HCT116 (cell line): ENCODE measurements around the gene TMEM126B. TPM values are rescaled to one million over a fixed set of nuclear protein-coding genes. Genes with fewer than 3 reads are reported as not detected.

Experiments used
- ATAC-seq: fragments of 200-7000 bp; cut with Tn5 transposase; 2 replicates; pipeline ENCODE4 v1.9.1; 2020; ENCODE audit warnings: mild to moderate bottlenecking, moderate library complexity
- BruUV-seq: library from RNA; stranded (reverse); fragments of 400-500 nt; replicated peaks from 2 replicates; lab custom pipeline; 2021; lab: Mats Ljungman, UMichigan
- CTCF ChIA-PET: fragments of 300-600 bp; sonication (Branson Sonifier 250); formaldehyde crosslinking; loops from one replicate; lab custom pipeline; 2021; ENCODE audit warnings: antibody characterized with exemption; lab: Charles Lee
- POLR2A ChIA-PET: fragments of 300-600, 350-600 bp; sonication (Branson Sonifier 250); formaldehyde crosslinking; loops from one replicate; lab custom pipeline; 2021; ENCODE audit warnings: antibody characterized with exemption; lab: Charles Lee
- RAD21 ChIA-PET, 2 experiments: fragments of 300-600 bp; sonication (Branson Sonifier 250); formaldehyde crosslinking; loops; one replicate each; lab custom pipeline; 2023; ENCODE audit warnings: low total read pairs in 2 of 2; ENCODE audit not compliant: uncharacterized antibody in 2 of 2, unreplicated experiment in 2 of 2, low non-redundant PET in 1 of 2; lab: Charles Lee
- DNase-seq: peaks from one replicate; pipeline ENCODE4 v3.0.0-alpha.2; 2010; ENCODE audit warnings: low read depth, low spot score
- H2AFZ ChIP-seq: fragments of 200-600 bp; shearing (Covaris generic), sonication (generic); 2 replicates; pipeline ENCODE4 v1.6.1; 2017; ENCODE audit warnings: low read depth, mixed run types, mixed read lengths, antibody characterized with exemption, low read length; ENCODE audit not compliant: poor library complexity, severe bottlenecking
- H3K27ac ChIP-seq: 2 replicates; pipeline ENCODE4 v1.5.1; 2012; ENCODE audit warnings: low read depth, low read length
- H3K27me3 ChIP-seq: fragments of 200-600 bp; sonication (generic); 2 replicates; pipeline ENCODE4 v1.6.1; 2016; ENCODE audit warnings: mixed run types, low read length, mixed read lengths; ENCODE audit not compliant: insufficient read depth
- H3K36me3 ChIP-seq, 2 experiments: fragments of 200-500 bp in 1 of 2; fragments of 200-600 bp in 1 of 2; sonication (Bioruptor generic) in 1 of 2; sonication (generic) in 1 of 2; 2 replicates each; pipeline versions ENCODE4 v1.5.1 to v1.6.1; 2014 to 2016; ENCODE audit warnings: low read length in 2 of 2, inconsistent platforms in 1 of 2, mixed read lengths in 1 of 2, mixed run types in 1 of 2; ENCODE audit not compliant: insufficient read depth in 2 of 2, control insufficient read depth in 1 of 2
- H3K4me1 ChIP-seq, 2 experiments: fragments of 200-600 bp in 1 of 2; sonication (generic) in 1 of 2; 2 replicates each; pipeline versions ENCODE4 v1.5.1 to v1.6.1; 2012 to 2017; ENCODE audit warnings: low read length in 2 of 2, inconsistent platforms in 1 of 2, mild to moderate bottlenecking in 1 of 2, mixed read lengths in 1 of 2, mixed run types in 1 of 2, moderate library complexity in 1 of 2; ENCODE audit not compliant: insufficient read depth in 2 of 2, control insufficient read depth in 1 of 2
- H3K4me2 ChIP-seq: fragments of 200-600 bp; sonication (generic); 2 replicates; pipeline ENCODE4 v1.6.1; 2017; ENCODE audit warnings: mixed run types, low read length, mixed read lengths
- H3K4me3 ChIP-seq, 2 experiments: fragments of 200-600 bp in 1 of 2; sonication (generic) in 1 of 2; replicated peaks in 1 of 2; 2 replicates each; pipeline ENCODE4 v1.5.1; 2011 to 2016; ENCODE audit warnings: low read length in 2 of 2, control low read depth in 1 of 2, low read depth in 1 of 2, mild to moderate bottlenecking in 1 of 2, mixed read lengths in 1 of 2, mixed run types in 1 of 2
- H3K79me2 ChIP-seq: fragments of 200-600 bp; sonication (generic); 2 replicates; pipeline ENCODE4 v1.6.1; 2017; ENCODE audit warnings: mild to moderate bottlenecking, mixed run types, low read length, moderate library complexity, mixed read lengths; ENCODE audit not compliant: insufficient read depth
- H3K9ac ChIP-seq: fragments of 200-600 bp; sonication (generic); 2 replicates; pipeline ENCODE4 v1.6.1; 2016; ENCODE audit warnings: low read length, mixed read lengths
- H3K9me2 ChIP-seq: fragments of 200-600 bp; sonication (generic), shearing (Covaris generic); 2 replicates; pipeline ENCODE4 v1.6.1; 2017; ENCODE audit warnings: mixed run types, mild to moderate bottlenecking, moderate library complexity; ENCODE audit not compliant: insufficient read depth
- H3K9me3 ChIP-seq, 2 experiments: fragments of 200-500 bp in 1 of 2; fragments of 200-600 bp in 1 of 2; sonication (Bioruptor generic) in 1 of 2; sonication (generic) in 1 of 2; 2 replicates each; pipeline ENCODE4 v1.6.1; 2014 to 2017; ENCODE audit warnings: low read length in 2 of 2, mixed read lengths in 2 of 2, inconsistent platforms in 1 of 2, low read depth in 1 of 2, mild to moderate bottlenecking in 1 of 2, mixed run types in 1 of 2, moderate library complexity in 1 of 2; ENCODE audit not compliant: control insufficient read depth in 1 of 2, insufficient read depth in 1 of 2
- H4K20me1 ChIP-seq: fragments of 200-600 bp; sonication (generic), shearing (Covaris generic); 2 replicates; pipeline ENCODE4 v1.6.1; 2017; ENCODE audit warnings: mixed run types, mild to moderate bottlenecking, moderate library complexity; ENCODE audit not compliant: insufficient read depth
- ATF3 ChIP-seq: IDR thresholded peaks from 2 replicates; pipeline ENCODE4 v1.6.1; 2012
- CBX3 ChIP-seq: IDR thresholded peaks from 2 replicates; pipeline ENCODE4 v1.6.1; 2012; ENCODE audit warnings: low read depth
- CTCF ChIP-seq, 3 experiments: fragments of 200-600 bp in 1 of 3; sonication (generic) in 1 of 3; IDR thresholded peaks in 2 of 3; conservative IDR thresholded peaks in 1 of 3; 2 replicates each; pipeline ENCODE4 v1.5.1; 2012 to 2017; ENCODE audit warnings: low read depth in 2 of 3, low read length in 2 of 3, antibody characterized with exemption in 1 of 3, borderline replicate concordance in 1 of 3, control low read depth in 1 of 3, mild to moderate bottlenecking in 1 of 3, mixed read lengths in 1 of 3, mixed run types in 1 of 3, moderate library complexity in 1 of 3; ENCODE audit not compliant: insufficient read depth in 1 of 3
- EGR1 ChIP-seq: IDR thresholded peaks from 2 replicates; pipeline ENCODE4 v1.6.1; 2012; ENCODE audit warnings: low read depth
- ELF1 ChIP-seq: IDR thresholded peaks from 2 replicates; pipeline ENCODE4 v1.6.1; 2012; ENCODE audit warnings: low read depth, borderline replicate concordance
- EZH2 ChIP-seq: fragments of 200-600 bp; sonication (generic); IDR thresholded peaks from 2 replicates; pipeline ENCODE4 v1.6.1; 2017; ENCODE audit warnings: antibody characterized with exemption, mixed run types
- FOSL1 ChIP-seq: IDR thresholded peaks from 2 replicates; pipeline ENCODE4 v1.6.1; 2012; ENCODE audit warnings: low read depth
- JUND ChIP-seq: IDR thresholded peaks from 2 replicates; pipeline ENCODE4 v1.6.1; 2012
- MAX ChIP-seq: IDR thresholded peaks from 2 replicates; pipeline ENCODE4 v1.6.1; 2012
- POLR2A ChIP-seq: IDR thresholded peaks from 2 replicates; pipeline ENCODE4 v1.7.0; 2011; ENCODE audit warnings: borderline replicate concordance; ENCODE audit not compliant: insufficient read depth, insufficient read length; ENCODE audit errors: extremely low read depth
- POLR2AphosphoS5 ChIP-seq: IDR thresholded peaks from 2 replicates; pipeline ENCODE4 v1.6.1; 2011; ENCODE audit warnings: mild to moderate bottlenecking, low read depth, low read length, moderate library complexity
- RAD21 ChIP-seq: IDR thresholded peaks from 2 replicates; pipeline ENCODE4 v1.6.1; 2012; ENCODE audit warnings: low read depth, mild to moderate bottlenecking
- REST ChIP-seq: IDR thresholded peaks from 2 replicates; pipeline ENCODE4 v1.6.1; 2012; ENCODE audit warnings: low read depth
- SIN3A ChIP-seq: IDR thresholded peaks from 2 replicates; pipeline ENCODE4 v1.6.1; 2012; ENCODE audit warnings: low read depth
- SRF ChIP-seq: IDR thresholded peaks from 2 replicates; pipeline ENCODE4 v1.6.1; 2012; ENCODE audit warnings: low read depth
- TCF7L2 ChIP-seq: IDR thresholded peaks from 2 replicates; pipeline ENCODE4 v1.7.0; 2011; ENCODE audit warnings: borderline replicate concordance, inconsistent platforms; ENCODE audit not compliant: insufficient read depth, insufficient read length; ENCODE audit errors: extremely low read depth
- ZBTB33 ChIP-seq: IDR thresholded peaks from 2 replicates; pipeline ENCODE4 v1.6.1; 2011; ENCODE audit warnings: mild to moderate bottlenecking, low read length, moderate library complexity; ENCODE audit not compliant: insufficient replicate concordance; ENCODE audit errors: extremely low read depth
- ZFX ChIP-seq: fragments of 450-650 bp; IDR thresholded peaks from 2 replicates; pipeline ENCODE4 v1.6.1; 2017
- ZNF274 ChIP-seq: fragments of 200-500 bp; sonication (Bioruptor generic); IDR thresholded peaks from 2 replicates; pipeline ENCODE4 v1.6.1; 2014; ENCODE audit warnings: mild to moderate bottlenecking, low read depth, low read length, inconsistent platforms
- intact Hi-C: fragments of 100-400 bp; cut with micrococcal nuclease; formaldehyde crosslinking; loops from 2 replicates; pipeline ENCODE4 v1.10.0; 2022
- total RNA-seq: library from RNA; stranded (reverse); gene quantifications from one replicate; pipeline ENCODE4 v1.2.1, GENCODE V29; 2021; ENCODE audit not compliant: unreplicated experiment

Gene TMEM126B
- total RNA-seq, 1 experiment from 2014 or later: 49.0 TPM

- H4K20me1 ChIP-seq: peaks cover 56% of the 10 kb centered on the region
These were observed 29.8 kb downstream of the TMEM126B start for GRCh38 chr11:85658180-85658579.

More at GRCh38 chr11:85658180-85658579, 29.8 kb downstream of the TMEM126B start:
- peaks cover 45 to 54% of the 10 kb centered on the region in 2 experiments for H3K36me3 ChIP-seq
- peaks cover 6 to 10% of the 10 kb centered on the region in 2 experiments; a peak in 3 of 4 replicates for H3K4me1 ChIP-seq
- ATAC-seq (no peak), DNase-seq (no peak)
- H3K9me2 ChIP-seq: no peaks in the 10 kb centered on the region
- H3K9ac ChIP-seq: no peak overlapping the region
- H3K4me2 ChIP-seq: no peak overlapping the region
- no peak overlapping the region for H3K4me3 ChIP-seq
- H3K27me3 ChIP-seq: no peaks in the 10 kb centered on the region
- no peak overlapping the region for H3K27ac ChIP-seq
- H3K79me2 ChIP-seq: peaks cover 92% of the 10 kb centered on the region
- TF ChIP-seq REST: no peak
- TF ChIP-seq SRF: no peak
- TF ChIP-seq EZH2: no peak
- TF ChIP-seq MAX: no peak
- no peak for TF ChIP-seq POLR2AphosphoS5
- no peak for TF ChIP-seq RAD21
- no peak for TF ChIP-seq ELF1
- no peak for TF ChIP-seq FOSL1
- no peak for TF ChIP-seq ATF3
- no peak for TF ChIP-seq TCF7L2
- no peak for TF ChIP-seq CBX3
- TF ChIP-seq EGR1: no peak
- no peak for TF ChIP-seq JUND
- no peak for TF ChIP-seq ZBTB33
- TF ChIP-seq ZFX: no peak
- TF ChIP-seq CTCF (IDR thresholded peaks at IDR 0.05 in 2 of 3, conservative IDR thresholded peaks at IDR 0.05 in 1 of 3; ENCODE audit: borderline replicate concordance in 1 of 3, insufficient read depth in 1 of 3, low read depth in 2 of 3, low read length in 2 of 3): no peak
- no peak for TF ChIP-seq POLR2A
- no peak for TF ChIP-seq SIN3A
- TF ChIP-seq ZNF274: no peak
- TF ChIP-seq, all 23 proteins: peak for 0
- BruUV-seq: no TSS peak
- intact Hi-C loops: no loop called here
- no peak overlapping the region for H2AFZ ChIP-seq
- H3K9me3 ChIP-seq: no peaks in the 10 kb centered on the region
- CTCF ChIA-PET: no interaction called here
- POLR2A ChIA-PET: interaction anchor here (2.1 kb wide), 1 partner anchor 11 kb away, joined by 9 read pairs; the partner anchor contains the start of gene TMEM126A
- RAD21 ChIA-PET: no interaction called here
